ENCODE results near the gene C3AR1.

- TF ChIP-seq CTCF (IDR thresholded peaks at IDR 0.05) (no peak), REST (IDR thresholded peaks at IDR 0.05; ENCODE audit: insufficient read depth in 1 of 2, low read depth in 2 of 2, low read length in 1 of 2) (no peak), POLR2AphosphoS5 (IDR thresholded peaks at IDR 0.05; ENCODE audit: low read depth, low read length) (no peak), TCF7L2 (IDR thresholded peaks at IDR 0.05; ENCODE audit: low read depth, low read length) (no peak), SIN3A (IDR thresholded peaks at IDR 0.05; ENCODE audit: borderline replicate concordance, insufficient read depth, low read depth, low read length) (no peak)
Observed at GRCh38 chr12:8081251-8081920, 15.2 kb upstream of the C3AR1 start.
